HepG2 (cell line): ENCODE results near the gene INHA. TPM values are rescaled to one million over a fixed set of nuclear protein-coding genes. Genes with fewer than 3 reads are reported as not detected.

ENCODE experiments used
- GABPA ChIP-seq, 2 experiments: IDR thresholded peaks; 2 replicates each; pipeline ENCODE4 v1.6.1; 2011 to 2016; ENCODE audit warnings: low read depth in 2 of 2, low read length in 1 of 2, missing biosample characterization in 1 of 2, missing genetic modification characterization in 1 of 2
- IKZF4 ChIP-seq: sonication (generic); formaldehyde crosslinking; IDR thresholded peaks from 2 replicates; pipeline ENCODE4 v1.5.1; 2020; ENCODE audit warnings: borderline replicate concordance, mild to moderate bottlenecking, low read depth, missing genetic modification reagents; ENCODE audit errors: not compliant biosample characterization
- NFIB ChIP-seq: sonication (generic); formaldehyde crosslinking; IDR thresholded peaks from 2 replicates; pipeline ENCODE4 v1.9.0; 2021; ENCODE audit warnings: missing genetic modification reagents, mild to moderate bottlenecking, borderline replicate concordance
- PLSCR1 ChIP-seq: sonication (generic); formaldehyde crosslinking; IDR thresholded peaks from 2 replicates; pipeline ENCODE4 v1.5.0; 2020; ENCODE audit warnings: missing genetic modification reagents, mild to moderate bottlenecking, borderline replicate concordance
- TBX2 ChIP-seq: sonication (generic); formaldehyde crosslinking; IDR thresholded peaks from 2 replicates; pipeline ENCODE4 v1.5.0; 2020; ENCODE audit warnings: missing genetic modification reagents, mild to moderate bottlenecking, borderline replicate concordance
- ZBTB26 ChIP-seq: IDR thresholded peaks from 2 replicates; pipeline ENCODE4 v1.6.1; 2016; ENCODE audit warnings: missing compliant biosample characterization, missing genetic modification reagents, borderline replicate concordance
- ZBTB44 ChIP-seq: sonication (generic); formaldehyde crosslinking; IDR thresholded peaks from 2 replicates; pipeline ENCODE4 v1.4.0; 2020; ENCODE audit warnings: missing genetic modification reagents
- ZHX1 ChIP-seq: sonication (generic); formaldehyde crosslinking; IDR thresholded peaks from 2 replicates; pipeline ENCODE4 v1.8.1; 2022; ENCODE audit warnings: low read depth, mild to moderate bottlenecking, missing genetic modification reagents
- ZNF318 ChIP-seq: sonication (generic); formaldehyde crosslinking; IDR thresholded peaks from 2 replicates; pipeline ENCODE4 v1.4.0; 2020; ENCODE audit warnings: mild to moderate bottlenecking, missing genetic modification reagents
- ZNF543 ChIP-seq: sonication (generic); formaldehyde crosslinking; IDR thresholded peaks from 2 replicates; pipeline ENCODE4 v1.4.0; 2020; ENCODE audit warnings: mild to moderate bottlenecking, missing genetic modification reagents
- ZNF724P ChIP-seq: sonication (generic); formaldehyde crosslinking; IDR thresholded peaks from 2 replicates; pipeline ENCODE4 v1.8.0; 2022; ENCODE audit warnings: missing genetic modification reagents, borderline replicate concordance
- polyA plus RNA-seq, 8 experiments: library from polyadenylated mRNA; depleted of rRNA in 3 of 8; stranded (reverse) in 7 of 8; unstranded in 1 of 8; fragments of >200 nt; fragmentation: Illumina TruSeq in 4 of 8; extraction: Trizol in 4 of 8; gene quantifications; 2 replicates each; pipeline versions ENCODE4 v1.2.1 to v1.2.3, GENCODE V29; 2011 to 2016; ENCODE audit warnings: low read depth in 4 of 8, missing spikeins in 1 of 8, mixed read lengths in 1 of 8; ENCODE audit not compliant: insufficient read depth in 1 of 8
- total RNA-seq, 5 experiments: library from RNA; depleted of rRNA; stranded (reverse); fragments of >200 nt; fragmentation: Illumina TruSeq; extraction: Trizol; gene quantifications; 2 replicates each; pipeline ENCODE4 v1.2.3, GENCODE V29; 2016; ENCODE audit warnings: low read depth in 1 of 5

Gene INHA
- total and polyA plus RNA-seq, 2 of the 13 experiments (the other 11 are each of a cell fraction or from before 2014, with no cell fraction given) = 4.1 to 15.2 TPM

- peak; percentile 62; the same call in 1 of the 2 replicates for TF ChIP-seq ZNF318
- no peak for TF ChIP-seq NFIB (CRISPR knock-in tag)
- peak; percentile 96 for TF ChIP-seq ZBTB26 (CRISPR knock-in tag)
- no peak for TF ChIP-seq IKZF4 (CRISPR knock-in tag)
- TF ChIP-seq ZHX1 = peak; percentile 85
- peak; percentile 98 for TF ChIP-seq ZNF543 (CRISPR knock-in tag)
- 0 out of 2 replicates have a peak, but pooled peaks have one; percentile 80 for TF ChIP-seq ZNF724P (CRISPR knock-in tag)
- TF ChIP-seq GABPA (IDR thresholded peaks at IDR 0.05; ENCODE audit: low read depth, low read length) = no peak
- TF ChIP-seq GABPA (CRISPR knock-in tag; IDR thresholded peaks at IDR 0.05; ENCODE audit: low read depth) = peak; percentile 81
- TF ChIP-seq PLSCR1 (CRISPR knock-in tag) = no peak
- TF ChIP-seq ZBTB44 = no peak
- TF ChIP-seq TBX2 (CRISPR knock-in tag) = peak; percentile 98
Measured at GRCh38 chr2:219576505-219577388, 4.6 kb downstream of the INHA start (continued).
